T-helper 9 cell (primary cell): Measurements from ENCODE around the gene LRRC47.
"Not testable (repeated sequence)": the region's sequence is repeated elsewhere in the genome, so short reads cannot be mapped to it uniquely, and the experiment has no call there.

Source experiments
- DNase-seq: peaks from one replicate; pipeline ENCODE4 v3.0.0-alpha.2; 2020

The LRRC47 gene

GRCh38 chr1:3771108-3772026 lies 24.9 kb downstream of the LRRC47 start:
- DNase-seq = no peak

- DNase-seq = no peak
Measured at GRCh38 chr1:3770047-3770765, 26.1 kb downstream of the LRRC47 start.

DNA sequence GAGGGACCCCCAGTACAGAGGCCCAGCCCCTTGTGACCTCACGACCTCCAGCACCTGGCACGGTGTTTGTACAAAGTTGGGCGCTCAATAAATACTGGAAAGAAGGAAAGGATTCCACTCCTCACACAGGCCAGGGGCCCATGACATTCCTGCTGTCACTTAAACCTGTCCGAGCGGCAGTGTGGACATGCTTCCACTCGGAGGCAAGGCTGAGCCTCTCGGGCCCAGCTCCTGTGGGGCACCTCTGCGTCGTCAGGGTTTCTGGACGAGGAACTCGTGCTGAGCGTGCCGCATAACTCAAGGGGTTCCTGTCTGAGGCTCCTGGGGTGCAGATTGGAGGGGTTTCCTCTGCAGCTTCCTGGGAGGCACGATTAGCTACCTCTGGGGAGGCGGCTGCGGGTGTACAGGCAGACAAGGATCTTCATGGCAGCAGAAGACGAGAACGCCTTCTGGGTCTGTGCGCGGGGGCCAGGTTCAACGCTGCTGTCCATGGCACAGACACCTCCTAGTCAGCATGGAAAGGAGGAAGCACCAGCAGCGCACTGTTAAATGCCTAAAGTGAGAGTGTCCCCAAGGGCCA lies 27.4 kb downstream of the LRRC47 start:
- no peak for DNase-seq

DNA sequence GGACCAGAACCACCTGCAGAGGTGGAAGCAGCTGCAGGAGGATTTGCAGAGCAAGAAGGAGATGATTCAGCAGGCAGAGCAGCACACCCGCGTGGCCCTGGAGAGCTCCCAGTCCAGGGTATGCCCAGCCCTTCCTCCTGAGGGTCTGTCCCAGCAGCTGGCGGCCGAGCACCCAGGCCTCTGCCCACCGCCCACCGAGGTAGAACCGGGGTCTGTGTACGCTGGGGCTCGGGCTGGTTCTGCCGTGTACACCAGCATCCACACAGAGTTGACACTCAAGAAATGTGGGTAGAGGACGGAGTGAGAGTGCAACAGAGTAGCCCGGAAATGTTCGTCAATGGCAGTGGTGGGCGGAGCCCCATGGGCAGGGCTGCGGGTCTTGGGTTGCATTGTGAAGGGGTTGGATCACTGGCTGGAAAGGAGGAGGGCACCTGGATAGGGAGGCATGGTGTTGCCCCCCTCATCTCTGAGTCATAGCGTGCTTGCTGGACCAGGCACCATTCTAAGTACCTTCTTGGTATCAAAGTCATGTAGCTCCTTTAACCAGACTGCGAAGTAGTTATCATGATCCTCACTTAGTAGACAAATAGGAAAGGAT lies 28.9 kb downstream of the LRRC47 start:
- no peak for DNase-seq

- DNase-seq = no peak
Measured at GRCh38 chr1:3763351-3764125, 32.8 kb downstream of the LRRC47 start.

DNA sequence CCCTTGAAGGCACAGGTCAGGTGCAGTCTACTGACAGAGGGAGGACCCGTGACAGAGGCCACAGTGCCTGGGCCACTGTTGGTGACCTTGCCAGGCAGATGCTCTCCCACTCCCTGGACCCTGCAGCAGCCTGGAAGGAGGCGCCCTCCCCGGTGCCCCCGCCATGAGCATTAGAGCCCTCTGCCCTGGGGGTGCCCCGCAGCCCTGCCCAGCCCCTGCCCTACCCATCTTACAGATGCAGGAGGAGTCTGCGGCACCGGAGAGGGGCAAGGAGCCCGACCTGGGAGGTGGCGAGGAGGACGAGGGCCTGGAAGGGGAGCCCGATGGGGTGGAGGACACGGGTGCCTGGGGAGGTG lies 33.4 kb downstream of the LRRC47 start:
- no peak for DNase-seq

DNA sequence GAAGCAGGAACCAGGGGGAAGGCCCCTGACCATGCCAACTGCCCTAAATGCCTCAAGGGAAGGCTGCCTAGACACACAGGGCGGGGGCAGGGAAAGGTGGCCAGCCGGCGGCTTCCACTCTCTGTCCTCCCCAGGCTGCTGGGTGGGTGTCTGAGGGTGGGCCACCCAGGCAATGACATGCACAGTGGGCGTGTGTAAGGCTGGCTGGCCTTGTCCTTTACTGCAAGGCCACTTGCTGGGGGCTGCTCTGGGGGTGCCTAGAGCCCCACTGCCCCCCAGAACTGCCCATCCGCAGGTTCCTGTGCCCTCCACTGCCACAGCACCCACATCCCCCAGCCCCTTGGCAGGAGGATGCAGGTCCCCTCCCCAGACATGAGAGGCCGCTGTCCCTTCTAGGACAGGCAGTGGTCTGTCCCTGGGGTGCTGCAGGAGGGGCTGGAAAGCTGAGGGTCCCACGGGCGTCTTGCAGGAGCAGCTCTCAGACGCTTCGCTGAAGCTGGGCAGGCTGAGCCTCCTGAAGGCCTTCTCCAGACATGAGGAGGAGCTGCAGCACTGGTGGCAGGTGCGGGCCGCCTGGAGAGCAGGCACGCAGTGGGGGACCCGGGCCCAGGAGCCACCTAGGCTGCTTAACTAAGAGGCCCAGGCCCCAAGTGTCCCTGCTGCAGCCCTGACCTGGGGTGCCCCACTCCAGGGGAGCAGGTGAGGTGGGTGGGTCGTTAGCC lies 34.0 kb downstream of the LRRC47 start:
- no peak for DNase-seq

GRCh38 chr1:3761296-3762010 lies 34.8 kb downstream of the LRRC47 start:
- DNase-seq = no peak

DNA sequence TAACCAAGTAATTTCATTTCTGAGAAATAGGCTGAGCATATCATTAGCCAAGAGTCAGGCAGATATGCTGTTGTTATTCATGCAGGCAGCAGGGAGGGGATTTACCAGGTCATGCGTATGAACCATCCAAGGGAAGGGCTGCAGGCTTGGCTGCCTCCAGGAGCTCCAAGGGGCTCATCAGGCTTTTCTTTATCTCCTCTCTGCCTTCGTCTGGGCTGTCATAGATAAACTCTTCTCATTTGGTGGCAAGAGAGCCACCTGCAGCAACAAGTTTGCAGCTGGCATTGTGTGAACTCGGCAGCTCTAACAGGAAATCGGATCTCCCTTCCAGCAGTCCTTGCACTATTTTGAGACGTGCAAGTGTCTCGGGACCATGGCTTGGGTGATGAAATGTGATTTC lies 36.5 kb downstream of the LRRC47 start:
- DNase-seq = no peak

- no peak for DNase-seq
Measured at GRCh38 chr1:3759164-3759563, 37.1 kb downstream of the LRRC47 start.

- DNase-seq = no peak
Measured at GRCh38 chr1:3756394-3756793, 39.9 kb downstream of the LRRC47 start.

DNA sequence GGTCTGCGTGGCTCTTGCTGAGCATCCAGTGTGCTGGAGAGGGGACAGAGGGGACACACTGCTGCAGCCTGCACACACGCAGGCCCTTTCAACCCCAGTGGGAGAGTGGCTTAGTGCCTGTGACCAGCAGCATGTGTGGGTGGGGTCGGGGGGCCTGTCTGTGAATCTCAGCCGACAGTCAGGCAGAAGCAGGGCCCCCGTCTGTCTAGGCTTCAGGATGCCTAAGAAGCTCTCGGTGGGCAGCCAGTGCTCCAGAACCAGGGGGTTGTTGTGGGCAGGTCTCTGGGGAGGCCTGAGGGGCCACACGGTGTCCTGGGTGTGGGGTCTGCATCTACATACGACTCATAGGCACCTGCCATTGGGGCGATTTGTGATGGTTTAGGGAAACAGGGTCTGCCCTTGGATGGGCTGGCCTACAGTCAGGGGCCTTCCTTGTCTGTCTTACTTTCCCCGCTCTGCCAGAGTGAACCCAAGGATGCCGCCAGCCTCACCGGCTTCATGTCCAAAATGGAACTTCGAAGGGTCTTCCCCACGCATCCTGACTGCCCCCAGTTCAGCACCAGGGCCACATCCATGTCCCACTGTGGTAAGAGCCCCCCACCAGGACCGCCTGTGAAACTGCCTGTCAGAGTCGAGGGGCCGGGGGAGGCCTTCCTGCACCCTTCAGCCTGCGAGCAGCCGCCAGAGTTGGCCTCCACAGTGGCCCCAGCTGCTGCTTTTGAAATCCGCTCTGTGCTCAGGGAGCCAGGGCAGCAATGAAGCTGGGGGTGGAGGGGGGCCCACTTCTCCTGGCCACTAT lies 42.4 kb downstream of the LRRC47 start:
- DNase-seq = no peak

- no peak for DNase-seq
Measured at GRCh38 chr1:3752400-3752945, 43.8 kb downstream of the LRRC47 start, which contains the start of gene CCDC27. Gene CCDC27, plus strand, starts transcription at chr1:3752450. Its CDS starts 32 bp downstream, at chr1:3752482.

GRCh38 chr1:3750741-3751140 lies 45.6 kb downstream of the LRRC47 start:
- no peak for DNase-seq

DNA sequence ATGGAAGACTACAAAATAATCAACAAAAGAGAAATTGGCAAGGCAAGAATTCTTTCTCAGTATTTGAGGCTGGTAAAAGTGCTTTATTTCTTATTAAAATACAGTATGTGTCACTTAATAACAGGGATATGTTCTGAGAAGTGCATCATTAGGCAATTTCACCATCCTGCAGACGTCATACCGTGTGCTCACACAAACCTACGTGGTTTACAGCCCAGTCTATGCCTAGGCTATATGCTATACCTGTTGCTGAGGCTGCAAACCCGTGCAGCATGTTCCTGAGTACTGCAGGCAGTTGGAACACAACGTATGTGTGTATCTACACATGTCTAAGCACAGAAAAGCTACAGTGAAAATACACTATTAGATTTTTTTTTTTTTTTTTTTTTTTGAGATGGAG lies 46.8 kb downstream of the LRRC47 start:
- no peak for DNase-seq

DNA sequence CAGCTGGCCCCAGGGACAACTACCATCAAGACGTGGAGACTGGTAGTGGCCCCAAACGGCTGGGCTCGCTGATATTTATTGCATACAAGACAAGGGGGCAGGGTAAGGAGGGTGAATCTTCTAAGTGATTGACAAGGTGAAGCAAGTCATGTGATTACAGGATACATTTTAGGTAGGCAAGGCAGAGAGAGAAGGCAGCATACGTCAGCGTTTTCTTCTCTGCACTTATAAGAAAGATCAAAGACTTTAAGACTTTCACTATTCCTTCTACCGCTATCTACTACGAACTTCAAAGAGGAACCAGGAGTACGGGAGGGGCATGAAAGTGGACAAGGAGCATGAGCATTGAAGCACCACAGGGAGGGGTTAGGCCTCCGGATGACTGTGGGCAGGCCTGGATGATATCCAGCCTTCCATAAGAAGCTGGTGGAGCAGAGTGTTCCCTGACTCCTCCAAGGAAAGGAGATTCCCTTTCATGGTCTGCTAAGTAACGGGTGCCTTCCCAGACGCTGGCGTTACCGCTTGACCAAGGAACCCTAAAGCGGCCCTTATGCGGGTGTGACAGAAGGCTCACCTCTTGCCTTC lies 47.9 kb downstream of the LRRC47 start:
- DNase-seq = not testable (repeated sequence)

GRCh38 chr1:3747903-3748302 lies 48.4 kb downstream of the LRRC47 start:
- DNase-seq = no peak

GRCh38 chr1:3747522-3747848 lies 48.8 kb downstream of the LRRC47 start:
- DNase-seq = no peak

DNA sequence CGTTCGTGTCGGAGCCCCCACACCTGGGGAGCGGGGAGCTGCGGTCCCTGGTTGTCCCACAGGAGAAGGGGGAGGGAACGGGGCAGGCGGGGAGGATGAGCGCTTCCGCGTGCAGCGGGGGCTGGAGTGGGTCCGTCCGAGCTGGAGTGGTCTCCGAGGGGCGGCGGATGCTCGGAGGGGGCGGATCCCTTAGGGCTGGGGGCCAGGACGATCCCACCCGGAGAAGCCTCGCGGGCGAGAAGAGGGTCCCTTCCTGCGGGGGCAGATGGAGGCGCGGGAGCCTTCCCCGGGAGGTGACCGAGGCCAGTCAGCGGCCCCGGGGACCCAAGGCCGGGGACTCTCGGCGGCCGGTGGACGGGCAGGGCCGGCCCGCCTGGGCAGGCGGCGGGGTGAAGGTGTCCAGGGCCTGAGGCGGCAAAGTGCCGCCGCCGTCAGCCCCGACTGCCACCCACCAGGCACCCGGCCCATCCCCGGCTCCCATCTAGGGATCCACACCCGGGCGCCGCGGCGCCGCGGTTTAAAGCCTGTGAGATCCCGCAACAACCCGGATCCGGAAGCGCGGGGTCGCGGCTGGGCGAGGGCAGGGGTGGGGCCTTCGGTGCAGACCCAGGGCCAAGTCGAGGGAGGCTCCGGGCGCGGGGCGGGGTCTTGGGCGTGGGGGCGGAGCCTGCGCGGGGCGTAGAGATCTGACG lies 49.3 kb downstream of the LRRC47 start:
- DNase-seq = peak; percentile 81
